Activated CD4-positive, alpha-beta T cell treated with anti-CD3 and anti-CD28 coated beads for 4 hours (primary cell): ENCODE measurements around the gene STK11IP.
A peak's percentile ranks its signal among the peaks of the same experiment; 100 is the strongest.
"Not testable (repeated sequence)": the region's sequence is repeated elsewhere in the genome, so short reads cannot be mapped to it uniquely, and the experiment has no call there.

Experiments
- DNase-seq, 2 donors: peaks; one replicate each; pipeline ENCODE4 v3.0.0-alpha.2; 2020

The STK11IP gene

GRCh38 chr2:219636144-219636915, 38.7 kb downstream of the STK11IP start:
- no peak for DNase-seq

- DNase-seq, result no peak
Observed at GRCh38 chr2:219636941-219637841, 39.5 kb downstream of the STK11IP start.

GRCh38 chr2:219637842-219638185, 40.2 kb downstream of the STK11IP start:
- DNase-seq, result no peak

GRCh38 chr2:219638217-219638947, 40.7 kb downstream of the STK11IP start:
- DNase-seq, result no peak

- no peak for DNase-seq
Observed at GRCh38 chr2:219638948-219639755, 41.5 kb downstream of the STK11IP start.

GRCh38 chr2:219641390-219642068, 43.9 kb downstream of the STK11IP start:
- no peak for DNase-seq

- DNase-seq, result no peak
Observed at GRCh38 chr2:219642069-219642454, 44.4 kb downstream of the STK11IP start.

GRCh38 chr2:219642465-219643083, 44.9 kb downstream of the STK11IP start:
- DNase-seq, result peak; percentile 84 to 86

GRCh38 chr2:219643084-219643473, 45.4 kb downstream of the STK11IP start:
- DNase-seq, result no peak

GRCh38 chr2:219643788-219644398, 46.2 kb downstream of the STK11IP start:
- DNase-seq, result no peak

GRCh38 chr2:219644801-219645480, 47.3 kb downstream of the STK11IP start:
- no peak for DNase-seq

- DNase-seq, result no peak
Observed at GRCh38 chr2:219645631-219646527, 48.2 kb downstream of the STK11IP start.

GRCh38 chr2:219648176-219648575, 50.5 kb downstream of the STK11IP start:
- no peak for DNase-seq

- DNase-seq, result no peak
Observed at GRCh38 chr2:219648963-219649362, 51.3 kb downstream of the STK11IP start.

GRCh38 chr2:219650426-219651248, 53.0 kb downstream of the STK11IP start:
- DNase-seq, result no peak

GRCh38 chr2:219651656-219652055, 54.0 kb downstream of the STK11IP start:
- not testable (repeated sequence) for DNase-seq

GRCh38 chr2:219656526-219656925, 58.9 kb downstream of the STK11IP start:
- no peak for DNase-seq

GRCh38 chr2:219658196-219658846, 60.7 kb downstream of the STK11IP start:
- no peak for DNase-seq
